ENCODE measurements around the gene ANKFN1.
"Not testable (repeated sequence)": the region's sequence is repeated elsewhere in the genome, so short reads cannot be mapped to it uniquely, and the experiment has no call there.

Gene ANKFN1

DNA sequence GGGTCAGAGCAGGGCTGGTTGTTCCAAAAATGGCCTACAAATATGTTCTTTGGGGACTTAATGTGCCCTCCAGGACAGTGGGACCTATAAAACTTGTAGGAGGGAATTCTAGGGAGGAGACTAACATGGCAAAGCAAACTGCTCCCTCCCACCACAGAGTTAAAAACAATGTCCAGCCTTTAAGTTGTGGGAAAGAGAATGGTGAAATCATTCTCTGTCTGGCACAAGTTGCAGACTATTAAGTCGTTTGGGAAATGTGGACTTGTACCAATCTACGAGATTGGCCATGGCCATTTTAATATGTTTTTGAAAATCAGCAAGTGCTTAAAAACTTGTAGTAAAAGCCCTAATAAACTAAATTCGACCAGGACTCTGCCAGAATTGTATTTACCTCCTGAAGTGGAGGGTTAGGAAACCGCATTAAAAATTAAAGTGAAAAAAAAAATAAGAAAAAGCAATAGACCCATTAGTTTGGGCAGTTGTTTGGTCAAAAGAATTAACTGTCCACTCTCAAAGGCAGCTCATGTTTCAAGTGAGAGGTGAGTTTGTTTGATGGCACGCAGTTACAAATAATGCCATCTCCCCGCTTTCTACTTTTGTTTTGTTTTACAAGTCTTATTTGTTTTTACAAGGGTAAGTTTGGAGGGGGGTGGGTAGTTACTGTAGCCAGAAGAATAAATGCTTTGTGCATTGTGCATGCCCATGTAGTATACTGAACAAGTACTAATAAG, 32.4 kb downstream of the ANKFN1 start:
- no peak for DNase-seq

DNA sequence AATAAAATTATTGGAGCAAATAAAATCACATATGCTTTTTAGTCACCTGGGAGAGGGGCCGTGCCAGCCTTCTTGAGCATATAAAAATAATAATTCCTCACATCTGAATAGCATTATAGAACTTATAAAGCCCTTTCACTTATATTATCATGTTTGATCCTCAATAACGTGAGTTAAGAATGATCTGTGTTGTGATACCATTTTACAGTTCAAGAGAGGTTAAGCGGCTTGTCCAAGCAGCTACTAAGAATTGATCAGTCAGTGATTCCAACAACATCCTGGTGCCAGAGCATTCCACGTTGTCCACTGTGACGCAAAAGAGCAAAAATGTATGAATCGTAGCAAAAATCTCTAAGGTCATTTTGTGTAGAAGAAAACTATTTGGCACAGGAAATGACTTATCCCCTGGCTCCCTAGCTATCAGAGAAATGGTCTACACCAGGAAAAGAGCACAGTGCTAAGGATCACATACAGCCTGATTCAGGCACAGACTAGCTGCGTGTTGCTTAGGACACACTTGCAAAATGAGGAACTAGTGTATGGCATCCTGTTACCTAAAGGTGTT, 33.0 kb downstream of the ANKFN1 start:
- no peak for DNase-seq

DNA sequence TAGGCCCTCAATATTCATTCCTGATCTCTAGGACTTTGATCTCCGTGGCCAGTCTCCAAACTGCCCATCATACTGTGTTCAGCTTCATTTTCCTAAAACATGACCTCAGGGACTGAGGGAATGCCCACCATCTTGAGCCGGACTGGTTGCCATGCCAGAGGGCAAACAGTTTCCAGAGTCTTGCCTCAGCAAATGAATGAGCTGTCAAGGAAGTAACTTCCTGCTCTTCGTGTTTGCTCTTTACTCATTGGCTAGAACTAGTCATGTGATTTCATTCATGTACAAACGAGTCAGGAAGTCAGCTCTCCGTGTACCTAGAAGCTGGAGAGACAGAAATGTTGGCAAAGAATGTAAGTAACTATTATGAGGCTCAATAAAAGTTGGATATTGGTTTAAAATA, 50.2 kb downstream of the ANKFN1 start:
- DNase-seq = peak; percentile 95

DNA sequence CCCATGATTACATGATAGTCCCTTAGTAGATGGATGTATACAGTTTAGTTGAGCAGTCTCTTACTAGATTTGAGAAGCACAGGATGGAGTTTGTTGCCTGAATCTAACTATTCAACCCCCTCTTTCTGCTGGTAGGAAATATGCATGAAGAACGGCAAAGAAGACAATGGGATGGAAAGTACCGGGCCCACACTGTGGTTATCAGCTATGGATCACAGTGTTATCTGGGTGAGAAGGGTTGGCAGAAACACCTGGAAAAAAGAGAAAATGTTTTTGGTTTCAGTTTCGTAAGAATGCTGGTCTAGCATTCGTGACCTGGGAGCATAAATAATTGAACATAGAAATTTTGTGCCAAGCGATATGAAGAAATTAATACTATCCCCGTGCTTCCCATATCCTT, 53.1 kb downstream of the ANKFN1 start:
- no peak for DNase-seq

DNA sequence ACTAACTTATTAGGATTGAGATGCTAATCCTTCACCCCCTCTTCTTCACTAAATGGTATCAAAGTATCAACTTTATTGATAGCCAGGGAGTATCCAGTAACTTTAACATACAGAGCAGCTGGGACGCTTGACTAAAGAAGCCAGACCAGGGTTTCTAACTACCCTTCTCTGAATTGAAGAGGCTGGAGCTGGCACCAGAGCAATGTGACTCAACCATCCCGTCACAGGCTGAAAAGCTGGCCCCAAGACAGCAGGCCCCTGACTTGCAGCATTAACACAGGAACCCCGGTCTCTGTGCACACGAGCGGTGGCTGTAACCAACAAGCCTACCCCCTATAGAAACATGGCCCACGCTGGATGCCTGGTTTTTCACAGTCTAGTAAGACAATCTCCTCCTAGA, 59.8 kb downstream of the ANKFN1 start:
- DNase-seq = no peak

DNA sequence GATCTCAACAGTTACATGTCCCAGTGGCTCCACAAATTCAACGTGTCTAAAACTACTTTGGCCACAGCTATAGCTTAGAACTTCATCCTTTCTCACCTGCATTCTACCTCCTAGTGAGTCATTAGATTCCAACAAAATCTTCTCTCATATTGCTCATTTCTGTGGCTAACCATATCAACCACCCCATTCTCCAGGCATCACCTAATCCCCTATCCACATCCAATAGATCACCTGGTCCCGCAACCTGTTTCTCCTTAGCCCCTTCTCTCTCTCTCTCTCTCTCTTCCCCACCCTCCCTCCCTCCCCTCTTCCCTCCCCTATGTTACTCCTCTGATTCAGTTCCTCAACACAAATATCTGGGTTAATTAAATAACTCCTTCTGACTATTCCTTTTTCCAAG, 64.6 kb downstream of the ANKFN1 start:
- DNase-seq = no peak

DNA sequence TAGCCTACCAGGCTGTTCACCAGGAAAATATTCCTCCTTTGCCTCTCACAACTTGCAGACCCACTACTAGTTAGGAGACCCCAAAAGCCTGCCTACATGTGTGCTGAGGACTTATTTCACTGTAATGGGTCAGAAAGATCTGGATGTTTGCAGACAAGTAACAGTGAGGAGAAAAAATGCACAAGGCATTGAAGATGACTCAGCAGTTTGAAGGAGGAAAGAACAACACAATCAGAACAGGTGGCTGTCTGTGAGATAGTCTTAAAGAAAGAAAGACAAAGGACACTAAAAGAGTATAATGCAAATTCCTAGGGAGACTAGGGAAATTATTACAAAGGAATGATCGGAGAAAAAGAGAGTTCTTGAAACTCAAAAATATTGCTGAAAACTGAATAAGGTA, 69.0 kb downstream of the ANKFN1 start:
- peak; percentile 41 for DNase-seq

DNA sequence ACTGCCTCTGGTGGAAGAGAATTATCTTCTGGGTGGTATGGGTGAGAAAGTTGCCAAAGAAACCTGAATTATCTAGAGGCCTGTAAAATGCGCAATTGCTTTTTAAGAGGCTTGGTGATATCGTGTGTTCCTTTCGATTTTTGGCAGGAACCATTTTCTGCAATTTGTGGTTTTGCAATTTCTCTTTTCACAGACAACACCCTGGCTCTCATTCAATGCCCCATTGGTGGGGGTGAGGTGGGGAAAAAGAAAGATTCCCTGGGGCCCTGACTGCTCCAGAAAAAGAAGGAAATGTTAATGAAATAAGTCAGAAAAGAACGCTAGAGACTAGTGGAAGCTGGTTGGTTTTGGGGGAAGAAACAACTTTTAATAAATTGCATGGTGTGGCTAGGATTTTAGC, 77.4 kb downstream of the ANKFN1 start:
- DNase-seq = peak; percentile 48

DNA sequence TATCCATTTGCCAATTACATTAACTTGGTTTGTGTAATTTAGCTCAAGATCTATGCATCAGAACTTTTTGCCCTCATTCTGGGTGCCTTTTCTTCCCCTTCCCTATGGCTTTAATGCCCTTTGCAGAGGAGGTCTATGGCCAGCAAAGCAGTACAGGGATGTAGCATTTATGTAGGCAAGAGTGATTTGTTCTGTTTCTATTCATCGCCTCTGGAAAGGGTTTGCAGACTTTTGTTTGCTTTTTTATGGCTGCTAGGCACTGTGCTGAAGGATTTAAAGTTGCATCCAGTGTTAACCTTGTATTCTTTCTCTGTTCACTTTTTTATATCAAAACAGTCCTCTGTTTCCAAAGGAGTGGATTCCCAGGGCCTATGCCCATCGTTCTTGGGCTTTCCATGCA, 78.0 kb downstream of the ANKFN1 start:
- DNase-seq = no peak

DNA sequence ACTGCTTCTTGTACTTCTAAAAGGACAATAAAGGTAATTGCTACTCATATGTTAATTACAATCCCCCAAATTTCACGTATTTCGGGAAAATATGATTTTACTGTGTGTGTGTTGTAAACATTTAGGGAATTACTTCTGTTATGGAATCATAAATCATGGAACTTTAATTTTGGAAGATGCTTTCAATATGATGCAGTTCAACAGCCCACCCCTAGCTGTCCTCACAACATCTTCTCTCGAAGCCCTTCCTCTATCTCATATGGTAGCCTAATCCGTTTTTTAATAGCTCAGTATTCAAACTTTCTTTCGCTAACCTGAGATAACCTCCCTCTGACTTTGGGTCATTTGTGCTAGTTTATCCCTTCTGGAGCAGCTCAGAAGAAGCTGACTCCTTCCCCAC, 78.4 kb downstream of the ANKFN1 start:
- no peak for DNase-seq

DNA sequence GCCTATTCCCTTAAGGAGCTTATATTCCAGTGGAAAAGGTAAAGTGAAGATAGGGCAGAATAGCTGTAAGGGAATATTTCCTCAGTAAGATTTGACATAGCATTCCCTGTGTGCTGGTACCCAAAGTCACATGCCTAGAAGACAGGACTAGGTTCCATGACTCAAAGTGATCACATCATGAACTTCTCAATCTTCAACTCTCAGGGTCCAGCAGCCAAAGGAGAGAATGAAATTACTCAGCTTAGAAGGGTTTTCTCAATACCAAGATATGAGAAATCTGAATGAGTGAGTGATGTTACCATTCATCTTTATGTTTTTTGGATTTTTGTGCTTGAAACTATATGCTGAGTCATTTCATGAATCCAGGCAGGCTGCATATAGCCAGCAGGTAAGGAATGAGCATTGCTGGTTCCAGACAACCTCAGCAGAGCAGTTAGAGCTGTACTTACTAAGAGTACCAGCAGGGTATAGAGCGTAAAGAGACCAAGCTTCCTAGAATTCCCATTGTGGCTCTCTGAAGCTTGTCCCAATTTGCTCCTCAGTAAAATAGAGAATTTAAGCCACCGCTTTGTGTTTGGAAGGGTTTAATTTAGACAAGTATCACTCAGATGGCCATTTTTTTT, 91.1 kb downstream of the ANKFN1 start:
- no peak for DNase-seq

DNA sequence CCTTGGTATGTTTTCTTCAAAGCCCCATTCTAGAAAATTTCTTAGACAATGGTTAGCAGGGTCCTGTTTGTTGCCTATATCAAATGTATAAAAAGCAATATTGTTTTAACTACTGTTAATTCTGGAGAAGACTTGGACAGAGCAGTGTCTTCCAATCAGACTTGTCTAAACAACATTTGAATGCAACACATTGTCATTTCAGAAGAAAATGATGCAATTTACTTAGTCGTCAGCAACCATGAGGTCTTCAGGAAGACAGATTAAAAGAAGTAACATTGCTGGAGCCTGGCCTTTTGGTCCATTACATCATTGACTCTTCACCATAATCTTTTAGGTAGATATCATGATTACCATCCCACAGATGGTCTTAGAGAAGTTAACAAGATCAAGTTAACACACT, 94.5 kb downstream of the ANKFN1 start:
- DNase-seq = no peak

DNA sequence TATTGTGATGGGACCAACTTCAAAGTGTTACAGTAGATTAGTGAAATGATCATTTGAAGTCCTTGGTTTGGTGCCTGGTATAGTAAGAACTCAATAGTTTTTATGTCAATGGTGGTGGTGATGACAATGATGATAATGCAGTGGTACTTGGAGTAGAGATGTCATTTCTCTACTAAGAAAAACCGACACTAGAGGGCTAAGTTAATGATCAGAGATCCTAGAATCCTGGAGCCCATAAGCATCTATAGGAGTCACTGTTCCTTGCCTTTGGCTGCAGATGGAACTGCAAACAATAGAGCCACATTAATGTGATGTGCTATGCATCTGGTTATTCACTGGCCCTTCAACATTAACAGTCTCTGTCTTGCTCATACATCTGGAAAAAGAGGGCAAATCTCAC, 103.8 kb downstream of the ANKFN1 start:
- DNase-seq = no peak

DNA sequence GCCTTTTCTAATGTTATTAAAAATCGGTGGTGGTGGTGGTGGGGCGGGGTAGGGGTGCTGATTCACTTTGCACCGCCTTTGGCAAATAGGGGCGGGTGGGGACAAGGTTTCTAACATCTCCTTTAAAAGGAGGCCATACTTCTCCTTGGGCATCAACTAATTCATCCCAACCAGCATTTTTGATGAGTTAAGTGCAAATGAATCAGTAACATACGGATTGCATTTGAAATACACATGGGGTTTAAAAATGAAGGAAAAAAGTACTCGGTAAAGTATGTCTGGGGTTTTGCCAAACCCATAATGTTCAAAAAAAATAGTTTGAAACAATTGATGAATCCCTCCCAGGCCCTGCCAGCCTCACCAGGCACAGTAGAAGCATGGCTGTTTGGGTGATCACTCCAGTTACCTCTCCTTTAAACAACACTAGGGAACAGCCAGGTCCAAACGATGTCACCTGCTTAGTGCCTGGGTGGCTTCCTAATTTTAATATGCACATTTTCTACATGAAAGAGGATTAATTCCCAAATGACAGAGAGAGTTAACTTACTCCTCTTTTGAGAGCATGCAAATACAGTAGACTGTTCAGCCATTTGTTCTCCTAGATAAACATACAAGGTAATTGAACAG, 107.2 kb downstream of the ANKFN1 start:
- DNase-seq = no peak

DNA sequence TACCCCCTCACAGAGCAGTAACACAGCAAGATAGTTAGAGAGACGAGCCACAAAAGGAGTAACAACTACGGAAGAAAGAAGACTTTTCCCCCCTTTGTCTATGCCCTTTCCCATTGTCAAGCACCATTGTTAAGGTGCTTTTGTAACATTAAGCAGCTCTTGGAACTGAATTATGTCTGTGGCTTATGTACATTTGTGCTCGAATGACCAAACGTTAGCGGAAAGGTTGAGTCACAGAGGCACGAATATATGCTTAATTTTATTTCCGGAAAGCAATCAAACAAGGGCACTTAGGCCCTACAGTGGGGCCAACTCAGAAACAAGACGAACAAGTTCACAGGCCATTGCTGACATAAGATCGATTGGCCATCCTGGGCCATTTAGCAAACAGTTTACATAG, 109.5 kb downstream of the ANKFN1 start:
- no peak for DNase-seq

DNA sequence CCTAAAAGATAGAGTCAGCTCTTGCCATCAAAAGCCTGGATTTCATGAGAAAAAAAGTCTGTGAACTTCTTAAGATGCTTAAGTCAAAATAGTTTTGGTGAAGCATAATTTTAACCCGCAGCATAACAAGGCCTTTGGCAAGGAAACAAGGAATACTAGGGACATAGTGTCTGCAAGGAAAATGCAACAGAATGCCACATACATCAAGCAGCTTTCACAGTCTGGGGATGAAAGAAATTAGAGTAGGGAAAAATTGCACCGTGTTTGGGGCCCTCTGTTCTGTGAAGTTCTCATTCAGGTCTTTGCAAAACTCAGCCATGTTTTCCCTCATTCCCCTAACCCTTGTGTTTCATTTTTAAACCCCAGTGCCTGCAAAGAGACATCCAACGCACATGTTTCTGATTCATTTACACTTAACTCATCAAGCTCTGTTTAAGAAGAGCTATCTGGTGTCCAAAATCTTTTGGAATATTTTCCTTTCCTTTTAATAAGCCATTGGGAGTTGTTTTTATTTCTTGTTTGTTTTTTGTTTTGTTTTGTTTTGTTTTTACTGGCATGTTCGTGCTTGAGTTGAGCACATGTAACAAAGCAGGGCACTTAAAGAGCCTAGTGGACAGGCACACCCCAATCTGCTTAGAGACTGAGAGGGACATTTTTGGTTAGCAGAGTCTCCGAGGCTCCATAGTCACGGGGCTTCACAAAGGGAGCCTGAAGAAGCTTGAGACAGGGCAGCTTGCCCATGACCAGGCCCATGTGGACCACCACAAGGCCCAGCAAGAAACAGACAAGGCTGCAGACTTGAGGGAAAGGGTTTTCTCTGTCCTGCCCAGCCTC, 116.5 kb downstream of the ANKFN1 start:
- DNase-seq = no peak

DNA sequence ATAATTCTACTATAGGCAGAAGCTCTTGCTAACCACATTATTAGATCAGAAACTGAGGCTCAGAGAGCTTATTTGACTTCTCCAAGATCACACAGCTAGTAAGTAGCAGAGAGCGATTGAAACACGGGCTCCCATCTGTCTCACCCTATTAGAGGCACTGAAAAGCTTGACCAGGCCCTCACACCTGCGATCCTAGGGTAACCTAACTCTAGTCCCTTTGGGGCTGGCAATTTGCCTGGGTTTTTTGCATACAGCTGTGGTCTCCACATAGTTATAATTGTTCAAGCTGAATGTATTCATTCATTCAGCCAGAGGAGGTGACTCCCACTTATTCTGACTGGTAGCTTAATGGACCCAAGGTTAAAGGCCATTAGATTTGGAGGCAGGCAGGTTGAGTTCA, 121.2 kb downstream of the ANKFN1 start:
- DNase-seq = no peak

DNA sequence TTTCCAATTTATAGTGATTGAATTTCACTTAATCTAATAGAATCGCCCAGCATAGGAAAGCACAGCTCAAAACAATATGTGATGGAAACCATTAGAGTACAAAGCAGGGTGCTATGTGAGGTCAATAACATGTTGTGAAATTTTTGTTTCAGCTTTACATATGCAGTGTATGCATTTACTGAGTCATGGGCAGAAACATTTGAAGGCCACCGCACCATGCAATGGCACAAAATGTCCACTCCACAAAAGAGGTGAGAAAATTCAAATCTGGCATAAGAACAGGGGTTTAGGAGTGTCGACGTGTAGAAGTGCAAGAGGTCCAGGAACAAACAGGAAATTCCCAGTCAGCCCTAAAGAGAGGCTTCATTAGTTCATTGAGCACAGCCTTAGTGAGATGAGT, 131.2 kb downstream of the ANKFN1 start:
- DNase-seq = no peak

DNA sequence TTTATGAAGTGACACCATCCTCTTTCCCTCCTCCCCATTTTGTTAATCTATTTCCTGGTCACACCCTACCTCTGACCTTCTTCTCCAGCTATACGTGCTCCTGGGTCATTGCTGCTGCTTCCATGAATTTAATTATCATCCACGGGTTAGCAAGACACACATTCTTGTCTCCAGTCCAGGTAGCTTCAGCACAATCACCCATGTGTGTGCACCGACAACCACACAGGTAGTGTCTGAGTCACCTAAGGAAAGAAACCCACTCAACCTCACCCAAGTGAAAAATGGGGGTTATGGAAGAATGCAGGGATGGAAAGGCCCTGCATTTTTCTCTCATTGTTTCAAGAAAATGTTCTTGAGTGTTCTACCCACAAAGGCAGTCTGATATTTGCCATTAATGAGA, 135.5 kb downstream of the ANKFN1 start:
- DNase-seq = not testable (repeated sequence)

DNA sequence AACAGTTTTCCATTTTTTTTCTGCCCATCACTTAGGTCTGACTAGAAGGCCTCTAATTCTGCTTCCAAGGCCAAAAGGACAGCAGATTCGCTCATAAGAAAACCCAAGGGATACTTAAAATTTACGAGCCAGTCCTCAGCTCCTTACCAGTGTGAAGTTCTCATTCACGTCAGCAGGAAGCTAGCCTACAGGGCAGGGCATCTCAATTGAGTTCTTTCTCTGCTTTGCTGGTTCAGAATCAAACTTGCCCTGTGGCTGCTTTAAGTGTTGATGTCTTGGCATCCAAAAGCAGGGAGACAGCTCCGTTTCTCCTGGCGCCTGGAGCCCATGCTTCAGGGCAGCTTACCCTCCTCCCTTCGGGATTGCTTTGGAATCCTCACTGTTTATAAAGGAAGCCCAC, 136.0 kb downstream of the ANKFN1 start:
- no peak for DNase-seq

DNA sequence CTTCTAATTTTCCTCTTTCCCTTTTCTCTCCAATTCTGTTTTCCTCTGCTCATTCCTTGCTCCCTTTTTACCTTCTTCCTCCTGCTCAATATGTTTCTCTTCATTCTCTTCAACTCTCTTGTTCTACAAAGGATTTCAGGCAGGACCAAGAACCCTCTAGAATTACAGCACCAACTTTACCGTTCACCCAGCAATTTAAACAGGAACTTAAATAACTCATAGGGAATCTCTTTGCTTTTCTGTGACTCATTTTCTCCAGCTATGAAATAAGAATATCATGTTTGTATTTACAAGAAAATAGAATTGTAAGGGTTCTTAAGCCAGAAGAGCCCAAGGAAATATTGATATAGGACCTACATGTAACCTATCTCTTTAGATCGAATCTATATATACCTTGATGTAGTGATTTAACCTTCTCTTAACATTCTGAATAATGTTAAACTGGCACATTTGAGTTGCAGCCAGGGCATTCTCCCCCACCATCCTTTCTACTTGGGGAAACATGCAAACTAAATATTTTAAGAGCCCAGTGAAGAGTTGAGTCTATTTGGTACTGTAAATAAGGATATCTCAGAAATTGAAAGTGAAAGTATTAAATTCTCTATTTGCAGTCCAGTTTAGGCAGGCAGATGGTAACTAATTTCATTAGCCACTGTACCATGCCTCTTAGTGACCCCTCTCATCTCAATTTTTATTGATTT, 137.0 kb downstream of the ANKFN1 start:
- DNase-seq = peak; percentile 71

DNA sequence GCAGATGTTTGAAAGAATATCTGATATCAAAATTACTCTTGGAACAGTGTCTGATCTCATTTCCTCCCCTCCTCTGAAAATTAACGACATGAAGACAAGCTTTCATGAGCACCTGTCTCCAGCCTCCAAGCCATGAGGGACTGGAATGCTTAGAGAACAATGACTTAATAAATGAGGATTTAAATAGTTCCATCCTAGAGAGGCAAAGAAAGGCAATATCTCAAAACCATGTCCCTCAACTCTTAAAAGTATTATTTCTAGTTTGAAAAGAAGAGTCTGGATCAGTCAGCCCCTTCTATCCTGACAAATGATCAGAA, 137.5 kb downstream of the ANKFN1 start:
- DNase-seq = no peak
